Upper lobe of right lung (tissue), 1 donor: ENCODE data around the gene SKOR1. TPM values are rescaled to one million over a fixed set of nuclear protein-coding genes. Genes with fewer than 3 reads are reported as not detected.

ENCODE experiments used
- ATAC-seq: fragments of 200-7000 bp; cut with Tn5 transposase; one replicate; pipeline ENCODE4 v1.9.1; 2020; ENCODE audit warnings: mild to moderate bottlenecking, moderate library complexity
- DNase-seq: peaks from one replicate; pipeline ENCODE4 v3.0.0-alpha.2; 2020
- H3K27ac ChIP-seq: fragments of 200-600 bp; one replicate; pipeline ENCODE4 v1.8.0; 2022
- H3K27me3 ChIP-seq: fragments of 200-600 bp; one replicate; pipeline ENCODE4 v1.8.0; 2022; ENCODE audit warnings: mild to moderate bottlenecking
- H3K36me3 ChIP-seq: fragments of 200-600 bp; one replicate; pipeline ENCODE4 v1.8.0; 2022
- H3K4me1 ChIP-seq: fragments of 200-600 bp; one replicate; pipeline ENCODE4 v1.8.0; 2022
- H3K4me3 ChIP-seq: fragments of 200-600 bp; one replicate; pipeline ENCODE4 v1.8.0; 2022; ENCODE audit warnings: mild to moderate bottlenecking
- H3K9me3 ChIP-seq: fragments of 200-600 bp; one replicate; pipeline ENCODE4 v1.8.0; 2022
- CTCF ChIP-seq: fragments of 200-600 bp; IDR thresholded peaks from one replicate; pipeline ENCODE4 v1.8.0; 2022; ENCODE audit warnings: antibody characterized with exemption
- intact Hi-C: fragments of 100-400 bp; cut with DNase I; formaldehyde crosslinking; loops from one replicate; pipeline ENCODE4 v1.11.0; 2022
- total RNA-seq: library from RNA; stranded (reverse); fragmentation: NEBNext Ultra II Directional; extraction: Animal tissue kit (Norgen Biotek cat#: 25700); gene quantifications from one replicate; pipeline ENCODE4 v1.2.1, GENCODE V29; 2021
- donor health status: DM: no; HTN: yes; CAD: no; lungs with severe emphysema.

SKOR1 gene
- total RNA-seq, 1 donor from 2014 or later, result 0.52 TPM

GRCh38 chr15:67865766-67866165 is 40.5 kb downstream of the SKOR1 start:
- TF ChIP-seq CTCF, result no peak
- intact Hi-C loops, result no loop called here
- H3K4me1 ChIP-seq, result peaks cover 12% of the 10 kb centered on the region

GRCh38 chr15:67869701-67870100 is 44.4 kb downstream of the SKOR1 start:
- intact Hi-C loops, result no loop called here
- no peak overlapping the region for H3K4me3 ChIP-seq
- no peaks in the 10 kb centered on the region for H3K36me3 ChIP-seq
- ATAC-seq (no peak), DNase-seq (no peak)
- H3K27me3 ChIP-seq, result no peaks in the 10 kb centered on the region
- TF ChIP-seq CTCF, result no peak
- H3K4me1 ChIP-seq, result no peaks in the 10 kb centered on the region
- H3K27ac ChIP-seq, result no peak overlapping the region
- no peaks in the 10 kb centered on the region for H3K9me3 ChIP-seq

More at GRCh38 chr15:67865766-67866165, 40.5 kb downstream of the SKOR1 start:
- H3K27ac ChIP-seq, result no peak overlapping the region
- H3K9me3 ChIP-seq, result no peaks in the 10 kb centered on the region
- ATAC-seq (no peak), DNase-seq (no peak)
- no peaks in the 10 kb centered on the region for H3K27me3 ChIP-seq
- H3K4me3 ChIP-seq, result no peak overlapping the region
- H3K36me3 ChIP-seq, result no peaks in the 10 kb centered on the region

- Histone ChIP-seq H3K27me3 (no peaks in the 10 kb centered on the region), H3K36me3 (no peaks in the 10 kb centered on the region), H3K9me3 (no peaks in the 10 kb centered on the region), H3K27ac (no peak overlapping the region), H3K4me3 (no peak overlapping the region), H3K4me1 (no peaks in the 10 kb centered on the region)
- DNase-seq (no peak), ATAC-seq (no peak)
- intact Hi-C loops, result no loop called here
- TF ChIP-seq CTCF, result no peak
Observed at GRCh38 chr15:67870868-67871408, 45.6 kb downstream of the SKOR1 start.

DNA sequence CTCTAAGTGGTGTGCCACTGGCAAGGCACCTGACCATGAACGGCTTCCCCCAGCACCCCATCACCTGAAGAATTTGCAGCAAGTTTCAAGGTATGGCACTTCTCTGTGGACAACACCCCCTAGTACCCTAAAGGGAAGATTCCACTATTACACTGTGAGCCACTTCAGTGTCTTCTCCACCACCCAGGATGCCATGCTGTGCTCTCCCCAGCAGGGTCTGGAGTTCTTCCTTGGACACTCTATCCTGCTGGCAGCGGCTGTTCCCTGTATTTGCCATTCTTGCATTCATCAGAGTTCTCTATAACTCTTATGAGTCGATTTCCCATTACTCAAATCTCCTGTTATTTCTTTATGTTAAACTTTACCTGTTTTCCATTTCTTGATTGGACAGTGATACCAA is 48.5 kb downstream of the SKOR1 start:
- ATAC-seq (no peak), DNase-seq (no peak)
- intact Hi-C loops, result no loop called here
- Histone ChIP-seq H3K36me3 (no peaks in the 10 kb centered on the region), H3K4me1 (no peaks in the 10 kb centered on the region), H3K27ac (no peak overlapping the region), H3K4me3 (no peak overlapping the region), H3K27me3 (no peaks in the 10 kb centered on the region), H3K9me3 (no peaks in the 10 kb centered on the region)
- no peak for TF ChIP-seq CTCF

GRCh38 chr15:67878712-67879206 is 53.5 kb downstream of the SKOR1 start:
- no peaks in the 10 kb centered on the region for H3K36me3 ChIP-seq
- no peak for ATAC-seq
- peaks cover 15% of the 10 kb centered on the region for H3K4me1 ChIP-seq
- no peaks in the 10 kb centered on the region for H3K9me3 ChIP-seq
- no peak for DNase-seq
- no peak overlapping the region for H3K27ac ChIP-seq
- no peak overlapping the region for H3K4me3 ChIP-seq
- TF ChIP-seq CTCF, result no peak
- intact Hi-C loops, result no loop called here
- no peaks in the 10 kb centered on the region for H3K27me3 ChIP-seq
